ENCODE measurements around the gene FAM241B.

DNA sequence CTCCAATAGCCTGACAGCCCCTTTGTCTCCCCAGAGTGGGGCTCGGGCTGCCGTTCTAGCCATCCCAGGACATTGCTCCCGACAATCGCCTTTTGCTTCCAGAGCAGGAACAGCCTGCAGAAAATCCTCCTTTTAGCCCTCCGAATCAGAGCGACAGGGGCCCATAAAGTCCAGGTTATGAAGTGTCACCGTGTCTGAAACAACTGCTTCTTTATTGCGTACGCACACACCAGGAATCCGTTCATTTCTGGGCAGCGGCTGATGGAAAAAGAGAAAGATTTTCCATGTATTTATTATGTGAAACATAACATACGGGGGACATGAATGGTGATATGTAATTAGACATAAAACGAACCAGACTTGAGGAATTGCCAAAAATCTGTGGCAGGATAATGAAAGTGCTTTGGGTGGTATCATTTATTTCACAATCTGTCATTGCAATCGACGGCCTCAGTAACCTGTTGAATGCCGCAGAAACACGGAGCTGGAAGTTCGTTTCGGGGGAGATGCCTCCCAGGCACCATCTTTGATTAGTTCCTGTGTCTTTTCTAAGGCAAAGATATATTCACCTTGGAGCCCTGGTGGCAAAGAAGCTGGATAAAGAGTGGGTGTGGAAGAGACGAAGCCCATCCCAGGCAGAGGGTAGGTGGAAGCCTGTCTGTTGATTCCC is 48.1 kb downstream of the FAM241B start:
- TF ChIP-seq EP300 (IDR thresholded peaks at IDR 0.05; ENCODE audit: borderline replicate concordance): no peak
- TF ChIP-seq RAD21 (IDR thresholded peaks at IDR 0.05; ENCODE audit: low read depth): no peak
- TF ChIP-seq USF1 (IDR thresholded peaks at IDR 0.05): no peak
- TF ChIP-seq TAF1 (IDR thresholded peaks at IDR 0.05; ENCODE audit: low read depth): no peak
- TF ChIP-seq CREB1 (IDR thresholded peaks at IDR 0.05; ENCODE audit: low read depth): no peak
